NCI-H1694 (cell line): Measurements from ENCODE around the gene TNFRSF25.
"Not testable (repeated sequence)": the region's sequence is repeated elsewhere in the genome, so short reads cannot be mapped to it uniquely, and the experiment has no call there.

ENCODE experiments used
- DNase-seq: peaks from one replicate; lab custom pipeline; 2025; lab: John Stamatoyannopoulos, UW

The TNFRSF25 gene

GRCh38 chr1:6434186-6434585 is 31.8 kb downstream of the TNFRSF25 start:
- DNase-seq: peak; percentile 58

- not testable (repeated sequence) for DNase-seq
Measured at GRCh38 chr1:6431645-6432579, 34.1 kb downstream of the TNFRSF25 start.

GRCh38 chr1:6429660-6430411 is 36.1 kb downstream of the TNFRSF25 start:
- not testable (repeated sequence) for DNase-seq

GRCh38 chr1:6428453-6428852 is 37.5 kb downstream of the TNFRSF25 start:
- not testable (repeated sequence) for DNase-seq

GRCh38 chr1:6427441-6428390 is 38.3 kb downstream of the TNFRSF25 start:
- no peak for DNase-seq

- no peak for DNase-seq
Measured at GRCh38 chr1:6426972-6427350, 39.0 kb downstream of the TNFRSF25 start.

- no peak for DNase-seq
Measured at GRCh38 chr1:6426277-6426971, 39.5 kb downstream of the TNFRSF25 start.

- no peak for DNase-seq
Measured at GRCh38 chr1:6425658-6426057, 40.3 kb downstream of the TNFRSF25 start.

GRCh38 chr1:6424619-6425593 is 41.1 kb downstream of the TNFRSF25 start, which contains the start of gene ESPN:
ESPN (plus strand) TSS chr1:6424776; CDS start chr1:6424956, 180 bp downstream.
- DNase-seq: no peak

- DNase-seq: no peak
Measured at GRCh38 chr1:6424000-6424565, 41.9 kb downstream of the TNFRSF25 start.

GRCh38 chr1:6423321-6423999 is 42.5 kb downstream of the TNFRSF25 start:
- DNase-seq: peak; percentile 66

- DNase-seq: no peak
Measured at GRCh38 chr1:6421266-6421665, 44.7 kb downstream of the TNFRSF25 start.

- no peak for DNase-seq
Measured at GRCh38 chr1:6420454-6421042, 45.4 kb downstream of the TNFRSF25 start.

GRCh38 chr1:6419804-6420453 is 46.0 kb downstream of the TNFRSF25 start, which contains the start of gene HES2:
HES2 (minus strand) TSS chr1:6419919; CDS start chr1:6419820, 99 bp downstream.
- no peak for DNase-seq

GRCh38 chr1:6419397-6419803 is 46.6 kb downstream of the TNFRSF25 start:
- DNase-seq: no peak

GRCh38 chr1:6418668-6419396 is 47.1 kb downstream of the TNFRSF25 start:
- no peak for DNase-seq
